ENCODE measurements around the gene DNAJC30. TPM values are rescaled to one million over a fixed set of nuclear protein-coding genes. Genes with fewer than 3 reads are reported as not detected.

Gene DNAJC30
- total RNA-seq, 2 donors from 2014 or later = 3.7 to 7.5 TPM

GRCh38 chr7:73646785-73647724 is 36.2 kb downstream of the DNAJC30 start:
- Mint-ChIP-seq H3K27ac (no peak overlapping the region), H3K36me3 (peaks cover under 1 to 1% of the 10 kb centered on the region in 2 donors), H3K9me3 (peaks cover under 1 to 1% of the 10 kb centered on the region in 2 donors)
- no peak for ATAC-seq
- no peak for DNase-seq (ENCODE audit: low spot score in 2 of 2)

DNA sequence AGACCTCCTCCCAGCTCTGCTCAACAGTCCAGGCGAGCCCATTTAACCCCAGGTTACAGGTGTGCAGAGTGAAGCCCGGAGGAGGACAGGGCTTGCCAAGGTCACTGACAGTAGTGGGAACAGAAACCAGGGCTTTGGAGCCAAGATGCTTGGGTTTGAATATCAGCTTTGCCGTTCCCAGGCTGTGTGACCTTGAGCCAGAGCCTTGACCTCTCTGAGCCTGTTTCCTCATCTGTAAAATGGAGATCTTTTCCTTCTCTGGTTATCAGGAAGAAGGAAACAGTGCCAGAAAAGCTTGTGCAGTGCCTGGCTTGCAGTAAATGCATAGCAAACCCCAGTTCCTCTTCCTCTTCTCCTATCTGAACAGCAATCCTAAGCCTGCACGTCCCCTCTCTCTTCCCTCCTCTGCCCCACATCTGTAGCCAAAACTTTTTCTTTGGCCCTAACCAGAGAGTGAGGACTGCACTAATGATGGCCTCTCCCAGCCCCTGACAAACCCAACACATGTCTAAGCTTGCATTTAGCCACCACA is 37.5 kb downstream of the DNAJC30 start:
- ATAC-seq (no peak), DNase-seq (ENCODE audit: low spot score in 2 of 2) (no peak)
- no peak overlapping the region for H3K27ac Mint-ChIP-seq
- peaks cover 4 to 6% of the 10 kb centered on the region in 2 donors for H3K36me3 Mint-ChIP-seq
- H3K9me3 Mint-ChIP-seq = peaks cover 3 to 5% of the 10 kb centered on the region in 2 donors

DNA sequence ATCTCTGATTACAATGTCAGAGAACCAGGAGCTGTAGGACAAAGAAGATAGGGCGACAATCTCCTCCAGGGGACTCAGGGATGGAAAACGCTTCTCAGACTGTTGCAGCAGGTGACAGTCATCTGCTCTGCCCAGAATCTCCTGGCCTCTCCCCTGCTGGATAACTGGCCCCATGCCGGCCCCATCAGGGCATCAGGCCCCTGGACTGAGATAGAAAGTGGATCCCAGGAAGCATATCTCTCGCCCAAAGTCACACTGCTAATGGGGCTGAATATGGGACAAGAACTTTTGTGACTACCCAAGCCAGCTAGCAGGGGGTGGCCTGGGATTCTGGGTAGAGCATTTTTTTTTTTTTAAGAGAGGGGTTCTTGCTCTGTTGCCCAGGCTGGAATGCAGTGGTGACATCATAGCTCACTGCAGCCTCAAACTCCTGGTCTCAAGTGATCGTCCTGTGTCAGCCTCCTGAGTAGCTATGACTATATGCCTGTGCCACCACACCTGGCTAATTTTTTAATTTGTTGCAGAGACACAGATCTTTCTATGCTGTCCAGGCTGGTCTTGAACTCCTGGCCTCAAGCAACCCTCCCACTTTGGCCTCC is 38.5 kb downstream of the DNAJC30 start:
- Mint-ChIP-seq H3K36me3 (peaks cover 4 to 6% of the 10 kb centered on the region in 2 donors), H3K9me3 (peaks cover 3 to 5% of the 10 kb centered on the region in 2 donors), H3K27ac (no peak overlapping the region)
- no peak for ATAC-seq
- no peak for DNase-seq (ENCODE audit: low spot score in 2 of 2)

GRCh38 chr7:73642834-73643233 is 40.4 kb downstream of the DNAJC30 start:
- Mint-ChIP-seq H3K27ac (no peak overlapping the region), H3K9me3 (peaks cover 3 to 5% of the 10 kb centered on the region in 2 donors), H3K36me3 (peaks cover 4 to 6% of the 10 kb centered on the region in 2 donors)
- ATAC-seq (no peak), DNase-seq (ENCODE audit: low spot score in 2 of 2) (no peak)

DNA sequence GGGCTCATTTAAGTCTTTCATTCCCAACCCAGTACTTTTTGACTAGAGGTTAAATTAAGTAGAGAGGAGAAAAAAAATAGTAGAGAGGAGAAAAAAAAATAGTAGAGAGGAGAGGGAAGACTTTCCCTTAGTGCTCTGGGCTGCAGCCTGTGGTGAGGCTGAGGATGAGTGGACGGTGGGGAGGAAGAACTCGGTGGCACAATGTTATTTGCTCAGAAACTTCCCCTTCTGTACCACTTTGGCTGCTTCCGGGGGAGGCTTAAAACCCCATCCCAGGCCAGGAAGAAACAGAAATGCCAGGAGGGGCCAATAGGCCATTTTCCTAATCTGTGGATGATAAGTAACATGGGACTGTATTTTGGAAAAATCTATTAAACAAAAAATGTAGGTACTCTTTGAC is 44.3 kb downstream of the DNAJC30 start:
- Mint-ChIP-seq H3K36me3 (peaks cover 4 to 6% of the 10 kb centered on the region in 2 donors), H3K9me3 (peaks cover 3 to 5% of the 10 kb centered on the region in 2 donors), H3K27ac (no peak overlapping the region)
- DNase-seq (ENCODE audit: low spot score in 2 of 2) (no peak), ATAC-seq (no peak)

DNA sequence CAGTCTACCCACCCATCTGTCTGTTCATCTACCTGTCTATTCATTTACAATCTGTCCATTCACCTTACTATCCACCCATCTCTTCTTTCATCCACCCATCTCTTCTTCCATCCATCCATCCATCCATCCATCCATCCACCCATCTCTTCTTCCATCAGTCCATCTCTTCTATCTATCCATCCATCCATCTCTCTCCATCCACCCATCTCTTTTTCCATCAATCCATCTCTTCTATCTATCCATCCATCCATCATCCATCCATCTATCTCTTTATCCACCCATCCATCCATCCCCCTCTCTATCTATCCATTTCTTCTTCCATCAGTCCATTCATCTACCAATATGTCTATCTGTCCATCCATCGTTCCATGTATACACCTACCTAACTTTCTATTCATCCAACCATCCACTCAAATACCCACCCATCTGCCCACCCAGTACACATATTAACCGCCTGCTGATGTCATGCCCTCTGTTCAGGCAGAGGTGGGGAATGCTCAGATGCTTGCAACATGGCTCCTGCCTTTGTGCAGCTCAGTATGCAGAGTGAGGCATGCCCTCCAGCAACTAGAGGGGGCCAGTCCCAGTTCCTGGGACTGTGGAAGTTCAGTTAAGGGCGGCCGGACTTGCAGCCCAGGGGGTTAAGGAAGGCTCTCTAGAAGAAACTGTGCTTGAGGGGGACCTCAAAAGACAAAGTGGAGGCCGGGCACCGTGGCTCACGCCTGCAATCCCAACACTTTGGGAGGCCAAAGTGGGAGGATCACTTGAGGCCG is 47.6 kb downstream of the DNAJC30 start:
- Mint-ChIP-seq H3K27ac (no peak overlapping the region), H3K36me3 (no peaks in the 10 kb centered on the region), H3K9me3 (no peaks in the 10 kb centered on the region)
- no peak for DNase-seq (ENCODE audit: low spot score in 2 of 2)
- ATAC-seq = no peak

- H3K36me3 Mint-ChIP-seq = no peaks in the 10 kb centered on the region
- DNase-seq (ENCODE audit: low spot score in 2 of 2) = no peak
- H3K9me3 Mint-ChIP-seq = no peaks in the 10 kb centered on the region
- no peak overlapping the region for H3K27ac Mint-ChIP-seq
- no peak for ATAC-seq
Measured at GRCh38 chr7:73633844-73634243, 49.4 kb downstream of the DNAJC30 start.

- Mint-ChIP-seq H3K9me3 (no peaks in the 10 kb centered on the region), H3K36me3 (no peaks in the 10 kb centered on the region), H3K27ac (peak overlapping the region in 1 of 2 donors; percentile 50)
- no peak for DNase-seq (ENCODE audit: low spot score in 2 of 2)
- ATAC-seq = no peak
Measured at GRCh38 chr7:73633323-73633722, 49.9 kb downstream of the DNAJC30 start.

GRCh38 chr7:73631558-73631957 is 51.7 kb downstream of the DNAJC30 start:
- Mint-ChIP-seq H3K9me3 (no peaks in the 10 kb centered on the region), H3K36me3 (no peaks in the 10 kb centered on the region), H3K27ac (no peak overlapping the region)
- DNase-seq (ENCODE audit: low spot score in 2 of 2) = no peak
- ATAC-seq = no peak

Other genes starting within 250 kb of the DNAJC30 start
- under 1 TPM; 0.09 to 0.23 TPM for gene FZD9, start 249.7 kb downstream of the DNAJC30 start, total RNA-seq
- gene BAZ1B, start 161.2 kb downstream of the DNAJC30 start, total RNA-seq = 10 to 100 TPM; 76.0 to 90.8 TPM
- gene BCL7B, start 125.8 kb downstream of the DNAJC30 start, total RNA-seq = 10 to 100 TPM; 51.5 to 60.1 TPM
- 10 to 100 TPM; 33.3 to 35.2 TPM for gene TBL2, start 104.9 kb downstream of the DNAJC30 start, total RNA-seq
- not detected for gene MLXIPL, start 58.9 kb downstream of the DNAJC30 start, total RNA-seq
- gene VPS37D, start 15.6 kb downstream of the DNAJC30 start, total RNA-seq = under 1 TPM in 1 of 2 donors, not detected in 1; 0.95 TPM
- gene BUD23, start 144 bp upstream of the DNAJC30 start, total RNA-seq = 10 to 100 TPM; 91.8 to 97.9 TPM
- 10 to 100 TPM in 1 of 2 donors, 1 to 10 TPM in 1; 8.8 to 14.0 TPM for gene STX1A, start 36.2 kb upstream of the DNAJC30 start, total RNA-seq
- gene ABHD11, start 55.3 kb upstream of the DNAJC30 start, total RNA-seq = 10 to 100 TPM; 17.3 to 18.1 TPM
- gene CLDN3, start 86.8 kb upstream of the DNAJC30 start, total RNA-seq = not detected
- under 1 TPM; 0.10 to 0.57 TPM for gene CLDN4, start 147.5 kb upstream of the DNAJC30 start, total RNA-seq
- gene METTL27, start 159.1 kb upstream of the DNAJC30 start, total RNA-seq = 1 to 10 TPM in 1 of 2 donors, under 1 TPM in 1; 0.50 to 3.4 TPM
- gene TMEM270, start 177.7 kb upstream of the DNAJC30 start, total RNA-seq = not detected